GOT3 (cell line): ENCODE results near the gene HERC4.
"Not testable (repeated sequence)": the region's sequence is repeated elsewhere in the genome, so short reads cannot be mapped to it uniquely, and the experiment has no call there.

Experiments
- DNase-seq: peaks from one replicate; lab custom pipeline; 2025; ENCODE audit warnings: mixed read lengths; lab: John Stamatoyannopoulos, UW

Gene HERC4

GRCh38 chr10:68046642-68047041 lies 28.4 kb downstream of the HERC4 start:
- DNase-seq: no peak

- no peak for DNase-seq
Observed at GRCh38 chr10:68043030-68043429, 32.1 kb downstream of the HERC4 start.

GRCh38 chr10:68032113-68032512 lies 43.0 kb downstream of the HERC4 start:
- no peak for DNase-seq

GRCh38 chr10:68027429-68027828 lies 47.7 kb downstream of the HERC4 start:
- no peak for DNase-seq

- DNase-seq: no peak
Observed at GRCh38 chr10:68023292-68023691, 51.8 kb downstream of the HERC4 start.

- not testable (repeated sequence) for DNase-seq
Observed at GRCh38 chr10:68022324-68022723, 52.8 kb downstream of the HERC4 start.

- DNase-seq: not testable (repeated sequence)
Observed at GRCh38 chr10:68016519-68016918, 58.6 kb downstream of the HERC4 start.

GRCh38 chr10:68010426-68010940 lies 64.6 kb downstream of the HERC4 start:
- DNase-seq: no peak

GRCh38 chr10:68007356-68007755 lies 67.7 kb downstream of the HERC4 start:
- DNase-seq: no peak

GRCh38 chr10:68001539-68001938 lies 73.5 kb downstream of the HERC4 start:
- DNase-seq: no peak

- DNase-seq: no peak
Observed at GRCh38 chr10:68001000-68001399, 74.1 kb downstream of the HERC4 start.

GRCh38 chr10:67990093-67990492 lies 85.0 kb downstream of the HERC4 start:
- no peak for DNase-seq

- DNase-seq: no peak
Observed at GRCh38 chr10:67988606-67989005, 86.5 kb downstream of the HERC4 start.

GRCh38 chr10:67982603-67983002 lies 92.5 kb downstream of the HERC4 start:
- DNase-seq: not testable (repeated sequence)

- no peak for DNase-seq
Observed at GRCh38 chr10:67978749-67979148, 96.3 kb downstream of the HERC4 start.

GRCh38 chr10:67977251-67977650 lies 97.8 kb downstream of the HERC4 start:
- DNase-seq: no peak

- DNase-seq: no peak
Observed at GRCh38 chr10:67976292-67977245, 98.5 kb downstream of the HERC4 start.

- no peak for DNase-seq
Observed at GRCh38 chr10:67975871-67976270, 99.2 kb downstream of the HERC4 start.

- no peak for DNase-seq
Observed at GRCh38 chr10:67971311-67971710, 103.8 kb downstream of the HERC4 start.

- no peak for DNase-seq
Observed at GRCh38 chr10:67969875-67970274, 105.2 kb downstream of the HERC4 start.

GRCh38 chr10:67966035-67966434 lies 109.0 kb downstream of the HERC4 start:
- not testable (repeated sequence) for DNase-seq

GRCh38 chr10:67965456-67965855 lies 109.6 kb downstream of the HERC4 start:
- DNase-seq: no peak

- DNase-seq: no peak
Observed at GRCh38 chr10:67959839-67960476, 115.1 kb downstream of the HERC4 start.
